Mammary epithelial cell (primary cell): Measurements from ENCODE around the gene RACGAP1.

Experiments used
- CTCF ChIP-seq, 2 donors: IDR thresholded peaks in 1 of 2; conservative IDR thresholded peaks in 1 of 2; 2 replicates each; pipeline ENCODE4 v1.5.1; 2011 to 2012; ENCODE audit warnings: inconsistent platforms in 2 of 2, low read length in 2 of 2, mild to moderate bottlenecking in 2 of 2, control low read depth in 1 of 2, low read depth in 1 of 2; ENCODE audit not compliant: insufficient read depth in 1 of 2; ENCODE audit errors: extremely low read depth in 1 of 2
- EZH2 ChIP-seq: IDR thresholded peaks from 2 replicates; pipeline ENCODE4 v1.6.1; 2012; ENCODE audit warnings: low read length, inconsistent platforms, borderline replicate concordance

DNA sequence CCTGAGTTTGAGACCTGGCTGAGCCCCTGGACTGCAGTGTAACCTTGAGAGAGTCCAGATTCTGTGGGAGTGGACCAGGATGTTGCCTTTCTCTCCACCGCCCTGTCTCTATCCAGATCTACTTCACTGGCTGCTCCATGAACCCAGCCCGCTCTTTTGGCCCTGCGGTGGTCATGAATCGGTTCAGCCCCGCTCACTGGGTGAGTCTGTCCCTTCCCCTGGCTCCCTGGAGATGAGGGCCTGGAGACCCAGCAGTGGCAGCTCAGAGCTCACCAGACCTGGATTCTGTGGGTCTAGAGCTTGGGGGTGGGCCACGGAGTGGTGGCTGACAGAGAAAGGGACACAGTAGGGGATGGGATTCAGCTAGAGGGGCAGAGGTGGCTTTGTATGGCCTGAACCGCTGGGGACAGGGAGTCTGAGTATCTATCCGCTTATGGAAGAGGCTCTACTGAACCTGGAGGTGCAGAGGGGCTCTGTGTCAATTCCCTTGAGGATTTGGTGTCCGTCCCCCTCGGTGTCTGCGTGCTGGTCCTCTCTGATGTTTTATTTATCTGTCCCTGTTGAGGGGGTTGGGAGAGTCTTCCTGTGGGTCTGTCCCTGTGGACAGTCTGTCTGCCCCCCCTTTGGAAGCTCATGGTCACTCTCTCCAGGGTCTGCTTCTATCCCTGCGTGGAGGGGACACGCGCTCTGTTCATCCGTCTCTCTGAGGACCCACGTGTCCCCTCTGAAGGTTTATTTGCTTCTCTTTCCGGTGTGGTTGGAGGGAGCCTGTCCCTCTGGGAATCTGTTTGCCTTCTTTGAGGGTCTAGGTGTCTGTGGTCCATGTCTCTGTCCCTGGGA, 61.1 kb downstream of the RACGAP1 start:
- no peak for TF ChIP-seq CTCF (conservative IDR thresholded peaks at IDR 0.05 in 1 of 2, IDR thresholded peaks at IDR 0.05 in 1 of 2; ENCODE audit: extremely low read depth in 1 of 2, insufficient read depth in 1 of 2, low read depth in 1 of 2, low read length in 2 of 2)
- no peak for TF ChIP-seq EZH2
